MM.1S (cell line): Measurements from ENCODE around the gene DSC1.

Experiments used
- CTCF ChIP-seq: fragments of 300-600 bp; sonication (generic); IDR thresholded peaks from 2 replicates; pipeline ENCODE4 v1.5.1; 2016; ENCODE audit warnings: antibody characterized with exemption, low read length, mixed read lengths
- EZH2 ChIP-seq: fragments of 300-600 bp; sonication (generic); optimal IDR thresholded peaks from 2 replicates; pipeline ENCODE3; 2017; ENCODE audit warnings: low read depth, mild to moderate bottlenecking, antibody characterized with exemption, low read length, mixed read lengths

- TF ChIP-seq EZH2: no peak
- no peak for TF ChIP-seq CTCF
These were observed 42.2 kb upstream of the DSC1 start for GRCh38 chr18:31204833-31205232.
